Panc1 (cell line): ENCODE measurements around the gene FAAP24. TPM values are rescaled to one million over a fixed set of nuclear protein-coding genes. Genes with fewer than 3 reads are reported as not detected.
A peak's percentile ranks its signal among the peaks of the same experiment; 100 is the strongest.
"Not testable (repeated sequence)": the region's sequence is repeated elsewhere in the genome, so short reads cannot be mapped to it uniquely, and the experiment has no call there.

Source experiments
- ATAC-seq: fragments of 200-7000 bp; cut with Tn5 transposase; 2 replicates; pipeline ENCODE4 v1.9.1; 2020; ENCODE audit warnings: mild to moderate bottlenecking, moderate library complexity
- BruUV-seq: library from RNA; stranded (reverse); fragments of 400-500 nt; replicated peaks from 2 replicates; lab custom pipeline; 2021; lab: Mats Ljungman, UMichigan
- CTCF ChIA-PET: fragments of 300-600 bp; sonication (Branson Sonifier 250); formaldehyde crosslinking; loops from one replicate; lab custom pipeline; 2022; ENCODE audit warnings: antibody characterized with exemption; lab: Charles Lee
- POLR2A ChIA-PET: fragments of 300-600 bp; sonication (Branson Sonifier 250); formaldehyde crosslinking; loops from one replicate; lab custom pipeline; 2022; ENCODE audit warnings: antibody characterized with exemption; lab: Charles Lee
- DNase-seq: peaks from one replicate; pipeline ENCODE4 v3.0.0-alpha.2; 2010; ENCODE audit warnings: low read depth, low spot score
- H3K27ac ChIP-seq: 2 replicates; pipeline ENCODE4 v1.5.1; 2011; ENCODE audit warnings: mild to moderate bottlenecking, low read length, inconsistent platforms
- H3K27me3 ChIP-seq: fragments of 200-500 bp; sonication (Bioruptor generic); 2 replicates; pipeline ENCODE4 v1.6.0; 2014; ENCODE audit warnings: low read length, inconsistent platforms; ENCODE audit not compliant: control insufficient read depth, insufficient read depth
- H3K36me3 ChIP-seq: fragments of 200-500 bp; sonication (Bioruptor generic); 2 replicates; pipeline ENCODE4 v1.5.1; 2014; ENCODE audit warnings: inconsistent platforms, mild to moderate bottlenecking, low read length, moderate library complexity; ENCODE audit not compliant: control insufficient read depth, insufficient read depth
- H3K4me1 ChIP-seq: 2 replicates; pipeline ENCODE4 v1.5.1; 2011; ENCODE audit warnings: inconsistent platforms, mild to moderate bottlenecking, low read length, moderate library complexity; ENCODE audit not compliant: control insufficient read depth, insufficient read depth
- H3K4me3 ChIP-seq, 2 experiments: 2 replicates each; pipeline ENCODE4 v1.5.1; 2011 to 2012; ENCODE audit warnings: low read depth in 2 of 2, low read length in 2 of 2, mild to moderate bottlenecking in 2 of 2, inconsistent platforms in 1 of 2, moderate library complexity in 1 of 2
- H3K9me3 ChIP-seq: fragments of 200-500 bp; sonication (Bioruptor generic); 2 replicates; pipeline ENCODE4 v1.5.1; 2014; ENCODE audit warnings: low read depth, mild to moderate bottlenecking, inconsistent platforms, low read length, moderate library complexity; ENCODE audit not compliant: control insufficient read depth, insufficient read depth
- POLR2AphosphoS5 ChIP-seq: IDR thresholded peaks from 2 replicates; pipeline ENCODE4 v1.6.1; 2012; ENCODE audit warnings: mild to moderate bottlenecking, low read depth, low read length, moderate library complexity
- SIN3A ChIP-seq: IDR thresholded peaks from 2 replicates; pipeline ENCODE4 v1.6.1; 2012; ENCODE audit warnings: low read depth, mild to moderate bottlenecking, low read length, moderate library complexity, borderline replicate concordance; ENCODE audit not compliant: insufficient read depth
- TCF7L2 ChIP-seq: IDR thresholded peaks from 2 replicates; pipeline ENCODE4 v1.6.1; 2011; ENCODE audit warnings: mild to moderate bottlenecking, low read depth, low read length, inconsistent platforms
- in situ Hi-C: cut with HindIII; loops from 2 replicates; pipeline ENCODE4 v1.10.0; 2016; ENCODE audit warnings: low sequenced_read_pairs, low pct_unique_long_range_greater_than_20kb
- intact Hi-C: fragments of 100-400 bp; cut with micrococcal nuclease; formaldehyde crosslinking; loops from one replicate; pipeline ENCODE4 v1.10.0; 2022; ENCODE audit not compliant: unreplicated experiment
- total RNA-seq: library from RNA; stranded (reverse); gene quantifications from one replicate; pipeline ENCODE4 v1.2.1, GENCODE V29; 2021; ENCODE audit not compliant: unreplicated experiment
- TF ChIP-seq, protein P1 (sequence below): fragments of 450-650 bp; IDR thresholded peaks from 2 replicates; pipeline ENCODE4 v1.5.1; 2017; ENCODE audit warnings: mild to moderate bottlenecking

FAAP24 gene
- total RNA-seq, 1 experiment from 2014 or later: 16.0 TPM

DNA sequence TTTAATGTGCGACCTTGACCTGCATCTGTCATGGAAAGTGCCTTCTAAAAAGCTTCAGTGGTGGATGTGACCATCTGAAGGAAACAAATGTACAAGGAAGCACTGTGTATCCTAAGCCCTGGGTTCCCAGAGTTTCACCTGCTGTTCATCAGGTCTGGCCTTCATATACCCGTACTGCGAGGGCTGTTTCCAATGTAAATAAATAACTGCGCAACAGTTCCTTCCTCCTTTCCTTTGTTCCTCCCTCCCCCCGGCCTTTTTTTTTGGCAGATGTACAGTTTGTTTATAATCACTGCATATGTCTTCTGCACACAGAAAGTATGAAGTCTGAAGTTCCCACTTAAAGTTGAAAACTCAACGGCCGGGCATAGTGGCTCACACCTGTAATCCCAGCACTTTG lies 5.2 kb downstream of the FAAP24 start:
- TF ChIP-seq POLR2AphosphoS5 (peak; percentile 30; the same call in 1 of the 2 replicates), SIN3A (no peak), TCF7L2 (no peak)
- TF ChIP-seq, protein P1, sequence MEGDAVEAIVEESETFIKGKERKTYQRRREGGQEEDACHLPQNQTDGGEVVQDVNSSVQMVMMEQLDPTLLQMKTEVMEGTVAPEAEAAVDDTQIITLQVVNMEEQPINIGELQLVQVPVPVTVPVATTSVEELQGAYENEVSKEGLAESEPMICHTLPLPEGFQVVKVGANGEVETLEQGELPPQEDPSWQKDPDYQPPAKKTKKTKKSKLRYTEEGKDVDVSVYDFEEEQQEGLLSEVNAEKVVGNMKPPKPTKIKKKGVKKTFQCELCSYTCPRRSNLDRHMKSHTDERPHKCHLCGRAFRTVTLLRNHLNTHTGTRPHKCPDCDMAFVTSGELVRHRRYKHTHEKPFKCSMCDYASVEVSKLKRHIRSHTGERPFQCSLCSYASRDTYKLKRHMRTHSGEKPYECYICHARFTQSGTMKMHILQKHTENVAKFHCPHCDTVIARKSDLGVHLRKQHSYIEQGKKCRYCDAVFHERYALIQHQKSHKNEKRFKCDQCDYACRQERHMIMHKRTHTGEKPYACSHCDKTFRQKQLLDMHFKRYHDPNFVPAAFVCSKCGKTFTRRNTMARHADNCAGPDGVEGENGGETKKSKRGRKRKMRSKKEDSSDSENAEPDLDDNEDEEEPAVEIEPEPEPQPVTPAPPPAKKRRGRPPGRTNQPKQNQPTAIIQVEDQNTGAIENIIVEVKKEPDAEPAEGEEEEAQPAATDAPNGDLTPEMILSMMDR: no peak
- BruUV-seq: no TSS peak
- Histone ChIP-seq H3K4me1 (0 out of 2 replicates have a peak, but pooled peaks cover 6% of the 10 kb centered on the region), H3K9me3 (no peaks in the 10 kb centered on the region), H3K27ac (peak overlapping the region; percentile 6; the same call in 1 of the 2 replicates), H3K4me3 (no peak overlapping the region), H3K27me3 (no peaks in the 10 kb centered on the region), H3K36me3 (peaks cover 11% of the 10 kb centered on the region; the same call in 1 of the 2 replicates)
- CTCF ChIA-PET: no interaction called here
- POLR2A ChIA-PET: interaction anchor here (0.7 kb wide), 1 partner anchor 135 kb away, joined by 8 read pairs; no protein-coding TSS in a partner anchor
- ATAC-seq (no peak), DNase-seq (no peak)
- in situ Hi-C loops (no loop called here), intact Hi-C loops (loop anchor here (5.0 kb wide), 1 partner anchor 140 kb away; no protein-coding TSS in a partner anchor)

DNA sequence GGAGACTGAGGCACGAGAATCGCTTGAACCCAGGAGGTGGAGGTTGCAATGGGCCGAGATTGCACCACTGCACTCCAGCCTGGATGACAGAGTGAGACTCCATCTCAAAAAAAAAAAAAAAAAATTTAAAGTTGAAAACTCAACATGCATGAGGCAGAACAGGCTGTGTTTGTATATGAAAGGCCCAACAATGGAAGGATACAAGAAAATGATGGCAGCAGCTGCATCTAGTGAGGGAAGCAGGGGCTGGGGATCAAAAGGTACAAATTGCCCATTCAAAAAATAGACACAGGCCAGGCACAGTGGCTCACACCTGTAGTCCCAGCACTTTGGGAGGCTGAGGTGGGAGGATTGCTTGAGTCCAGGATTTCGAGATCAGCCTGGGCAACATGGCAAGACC lies 5.8 kb downstream of the FAAP24 start:
- POLR2A ChIA-PET: interaction anchor here (0.7 kb wide), 1 partner anchor 134 kb away, joined by 8 read pairs; no protein-coding TSS in a partner anchor
- intact Hi-C loops: loop anchor here (5.0 kb wide), 1 partner anchor 139 kb away; no protein-coding TSS in a partner anchor

GRCh38 chr19:32979807-32980206 lies 7.8 kb downstream of the FAAP24 start:
- CTCF ChIA-PET, H3K27me3 ChIP-seq, in situ Hi-C loops, BruUV-seq, H3K27ac ChIP-seq, ATAC-seq, H3K9me3 ChIP-seq, H3K4me3 ChIP-seq, POLR2A ChIA-PET, DNase-seq, H3K4me1 ChIP-seq: not testable (repeated sequence)
- intact Hi-C loops: loop anchor here (5.0 kb wide), 1 partner anchor 137 kb away; no protein-coding TSS in a partner anchor
- H3K36me3 ChIP-seq: peaks cover 11% of the 10 kb centered on the region; the same call in 1 of the 2 replicates

More for the DNA sequence above, 5.8 kb downstream of the FAAP24 start:
- H3K9me3 ChIP-seq, ATAC-seq, H3K27ac ChIP-seq, H3K4me1 ChIP-seq, in situ Hi-C loops, H3K27me3 ChIP-seq, DNase-seq, H3K4me3 ChIP-seq, CTCF ChIA-PET, BruUV-seq: not testable (repeated sequence)
- peaks cover 11% of the 10 kb centered on the region; the same call in 1 of the 2 replicates for H3K36me3 ChIP-seq

DNA sequence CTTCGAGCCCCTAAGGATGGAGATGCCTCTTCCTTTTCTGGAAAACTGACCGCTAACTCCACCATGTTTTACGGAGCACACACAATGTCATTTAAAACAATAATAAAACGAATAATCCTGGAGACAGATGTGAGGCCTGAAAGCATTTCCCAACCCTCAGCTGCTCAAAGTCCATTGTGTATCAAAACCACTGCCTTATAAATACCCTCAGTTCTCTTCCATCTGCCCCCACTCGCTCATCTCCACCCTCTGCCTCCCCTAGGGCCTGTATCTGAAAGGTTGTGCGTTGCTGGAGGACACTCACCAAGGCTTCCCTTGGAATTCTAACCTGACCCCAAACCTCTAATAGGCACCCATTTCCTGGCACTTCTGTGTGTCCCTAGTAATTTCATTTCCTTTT lies 10.4 kb downstream of the FAAP24 start:
- CTCF ChIA-PET, H3K9me3 ChIP-seq, ATAC-seq, H3K36me3 ChIP-seq, H3K4me3 ChIP-seq, POLR2A ChIA-PET, H3K27me3 ChIP-seq, DNase-seq, H3K4me1 ChIP-seq, in situ Hi-C loops, intact Hi-C loops, H3K27ac ChIP-seq: not testable (repeated sequence)
- BruUV-seq: TSS peak; percentile 27

DNA sequence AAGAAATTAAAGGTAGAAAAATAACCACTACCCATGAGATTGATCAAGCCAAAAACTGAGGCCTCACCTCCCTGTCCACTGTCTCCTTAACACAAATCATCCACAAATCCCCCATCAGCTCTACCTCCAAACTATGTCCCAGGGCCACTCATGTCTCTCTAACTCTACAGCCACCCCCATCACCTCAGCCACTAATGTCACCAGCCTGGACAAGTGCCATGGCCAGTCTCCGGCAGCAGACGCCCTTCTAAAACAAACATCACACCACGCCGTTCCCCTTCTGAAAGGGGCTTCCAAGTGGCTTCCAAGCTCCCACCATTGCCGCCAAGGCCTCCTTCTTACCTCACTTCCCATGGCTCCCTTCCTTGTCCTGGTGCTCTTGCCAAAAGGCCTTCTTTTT lies 16.2 kb downstream of the FAAP24 start:
- CTCF ChIA-PET, H3K36me3 ChIP-seq, POLR2A ChIA-PET, DNase-seq, in situ Hi-C loops, ATAC-seq, H3K9me3 ChIP-seq, intact Hi-C loops, H3K4me3 ChIP-seq, H3K27ac ChIP-seq, H3K4me1 ChIP-seq, H3K27me3 ChIP-seq, BruUV-seq: not testable (repeated sequence)
